Activated CD4-positive, alpha-beta T cell treated with anti-CD3 and anti-CD28 coated beads, Interleukin-2, amount 10 ng/mL, durations not matched to agents 24 days and 14 days (primary cell): ENCODE results near the gene BCCIP. TPM values are rescaled to one million over a fixed set of nuclear protein-coding genes. Genes with fewer than 3 reads are reported as not detected.

Experiments
- DNase-seq: peaks from one replicate; pipeline ENCODE4 v3.0.0; 2022
- H3K27ac Mint-ChIP-seq: one replicate; pipeline ENCODE4 v1.8.0; 2022; ENCODE audit warnings: mild to moderate bottlenecking, mixed read lengths
- H3K27me3 Mint-ChIP-seq: one replicate; pipeline ENCODE4 v1.8.0; 2022; ENCODE audit warnings: mixed read lengths
- H3K36me3 Mint-ChIP-seq: one replicate; pipeline ENCODE4 v1.8.0; 2022; ENCODE audit warnings: low read depth, mild to moderate bottlenecking, mixed read lengths
- H3K4me1 Mint-ChIP-seq: one replicate; pipeline ENCODE4 v1.8.0; 2021; ENCODE audit warnings: mixed read lengths
- H3K4me3 Mint-ChIP-seq: one replicate; pipeline ENCODE4 v1.8.0; 2022; ENCODE audit warnings: mild to moderate bottlenecking, moderate library complexity, mixed read lengths
- H3K9me3 Mint-ChIP-seq: one replicate; pipeline ENCODE4 v1.8.0; 2021; ENCODE audit warnings: mixed read lengths
- intact Hi-C: fragments of 100-400 bp; cut with micrococcal nuclease; formaldehyde crosslinking; loops from one replicate; pipeline ENCODE4 v1.15.1; 2023
- total RNA-seq: library from RNA; stranded (reverse); gene quantifications from 2 replicates; pipeline ENCODE4 v1.2.3, GENCODE V29; 2022

BCCIP gene
- total RNA-seq, 1 donor from 2014 or later, result 143 TPM

- Mint-ChIP-seq H3K27me3 (no peaks in the 10 kb centered on the region), H3K4me3 (no peak overlapping the region), H3K27ac (no peak overlapping the region)
These were observed 35.0 kb upstream of the BCCIP start for GRCh38 chr10:125788156-125789034.

DNA sequence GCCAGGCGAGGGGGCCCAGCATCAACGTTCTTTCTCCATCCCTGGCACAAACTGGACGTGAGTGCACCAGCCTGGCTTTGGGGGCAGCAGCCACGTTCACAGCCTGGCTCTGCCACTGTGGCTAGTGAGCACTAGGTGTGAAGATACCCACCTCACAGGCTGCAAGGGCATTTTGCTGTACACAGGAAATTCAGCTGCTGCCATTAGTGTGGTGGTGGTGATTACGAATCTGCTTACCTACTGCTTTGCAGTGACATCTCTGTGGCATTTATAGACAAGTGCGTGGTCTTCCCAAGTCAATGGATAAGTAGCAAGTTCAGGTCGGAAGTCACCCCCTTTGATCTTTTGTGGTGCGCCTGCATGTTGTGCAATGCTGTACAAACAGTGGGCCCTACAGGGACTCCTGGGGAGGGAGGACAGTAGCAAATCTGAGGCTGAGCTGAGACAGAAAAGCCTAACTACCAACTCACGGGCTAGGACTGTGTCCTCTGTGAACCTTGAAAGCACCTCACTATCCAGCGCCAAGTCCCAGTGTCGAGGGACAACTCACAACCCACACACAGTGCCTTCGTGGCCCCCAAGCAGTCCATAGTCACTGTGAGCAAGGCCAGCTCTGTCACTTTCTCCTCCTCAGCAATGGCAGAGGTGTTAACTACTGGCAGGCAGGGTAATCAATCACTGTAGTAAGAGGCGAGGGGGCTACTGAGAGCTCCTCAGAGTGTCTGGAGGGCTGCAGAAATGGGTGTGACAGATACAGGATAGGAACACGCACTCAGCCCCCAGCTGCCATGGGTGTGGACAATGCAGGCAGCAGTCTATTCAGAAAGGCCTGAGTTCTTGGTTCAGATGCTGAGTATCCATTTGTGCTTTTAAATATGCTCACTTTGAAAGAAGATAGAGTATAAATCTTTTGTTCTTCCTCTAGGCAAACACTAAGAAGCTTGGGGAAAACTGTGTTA lies 30.7 kb upstream of the BCCIP start:
- H3K27ac Mint-ChIP-seq, result no peak overlapping the region
- no peaks in the 10 kb centered on the region for H3K9me3 Mint-ChIP-seq
- peaks cover 11% of the 10 kb centered on the region for H3K4me1 Mint-ChIP-seq
- intact Hi-C loops, result no loop called here
- H3K4me3 Mint-ChIP-seq, result no peak overlapping the region
- no peak for DNase-seq
- peaks cover 28% of the 10 kb centered on the region for H3K36me3 Mint-ChIP-seq
- H3K27me3 Mint-ChIP-seq, result no peaks in the 10 kb centered on the region

More at GRCh38 chr10:125788156-125789034, 35.0 kb upstream of the BCCIP start:
- no peak for DNase-seq
- peaks cover 19% of the 10 kb centered on the region for H3K36me3 Mint-ChIP-seq
- H3K4me1 Mint-ChIP-seq, result peaks cover 11% of the 10 kb centered on the region
- H3K9me3 Mint-ChIP-seq, result no peaks in the 10 kb centered on the region
- intact Hi-C loops, result no loop called here

- no peak for DNase-seq
- Mint-ChIP-seq H3K27ac (no peak overlapping the region), H3K4me1 (no peaks in the 10 kb centered on the region), H3K9me3 (no peaks in the 10 kb centered on the region), H3K36me3 (peaks cover 23% of the 10 kb centered on the region), H3K27me3 (no peaks in the 10 kb centered on the region), H3K4me3 (no peak overlapping the region)
- intact Hi-C loops, result no loop called here
These were observed 28.2 kb upstream of the BCCIP start for GRCh38 chr10:125795128-125795527.

- Mint-ChIP-seq H3K27ac (no peak overlapping the region), H3K36me3 (peaks cover 23% of the 10 kb centered on the region), H3K4me3 (no peak overlapping the region), H3K9me3 (no peaks in the 10 kb centered on the region), H3K27me3 (no peaks in the 10 kb centered on the region), H3K4me1 (no peaks in the 10 kb centered on the region)
- DNase-seq, result no peak
- intact Hi-C loops, result no loop called here
These were observed 27.6 kb upstream of the BCCIP start for GRCh38 chr10:125795637-125796190.

DNA sequence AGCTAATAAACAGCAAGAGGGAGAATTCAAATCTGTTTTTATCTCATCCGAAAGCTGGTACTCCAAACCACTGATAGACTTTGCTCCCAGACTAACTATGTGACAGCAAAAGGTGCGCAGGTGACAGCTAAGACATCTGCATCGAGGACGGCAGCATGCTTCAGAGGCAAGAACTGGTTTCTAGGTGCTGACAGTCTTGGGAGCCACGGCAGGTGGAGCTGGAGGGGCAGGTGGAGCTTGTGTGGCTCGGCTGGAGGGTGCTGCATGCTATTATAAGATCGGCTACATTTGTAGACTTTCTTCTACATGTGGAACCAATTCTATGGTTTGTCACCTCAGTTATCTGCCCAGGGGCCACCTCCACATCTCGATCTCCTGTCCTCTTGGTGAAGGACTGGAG lies 25.9 kb upstream of the BCCIP start:
- Mint-ChIP-seq H3K27ac (no peak overlapping the region), H3K4me1 (no peaks in the 10 kb centered on the region)
- intact Hi-C loops, result no loop called here

DNA sequence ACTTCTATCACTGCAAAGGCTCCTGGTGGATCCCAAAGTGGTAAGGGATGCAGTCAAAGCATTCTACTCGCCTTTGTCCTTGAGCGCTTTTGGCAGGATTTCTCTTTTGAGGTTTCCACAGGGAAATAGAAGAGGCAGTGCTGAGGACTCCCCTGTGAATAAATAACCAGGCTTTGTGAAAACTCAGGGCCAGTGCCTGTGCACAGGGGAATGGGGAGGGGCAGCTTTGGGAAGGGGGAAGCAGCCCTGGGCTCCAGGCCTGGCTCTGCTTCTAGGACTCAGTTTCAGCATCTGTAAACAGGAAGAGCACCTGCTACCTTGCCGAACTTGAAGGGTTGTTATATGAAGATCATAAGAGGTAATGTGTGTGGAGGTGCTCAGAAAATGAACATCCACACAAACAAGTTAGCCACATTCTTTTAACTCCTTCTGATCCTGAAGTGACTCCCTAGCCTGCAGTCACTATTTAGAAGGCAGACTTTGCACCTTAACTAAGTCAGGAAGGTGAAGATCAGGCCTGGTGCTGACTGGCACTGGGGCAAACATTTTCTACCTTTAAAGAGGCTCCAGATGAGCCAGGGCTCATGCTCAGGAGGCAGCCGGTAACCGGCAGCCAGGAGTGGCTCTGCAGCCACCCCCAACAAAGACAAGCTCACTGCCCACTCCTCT lies 25.2 kb upstream of the BCCIP start:
- H3K27me3 Mint-ChIP-seq, result no peaks in the 10 kb centered on the region
- no peak overlapping the region for H3K4me3 Mint-ChIP-seq
- peaks cover 16% of the 10 kb centered on the region for H3K36me3 Mint-ChIP-seq
- DNase-seq, result no peak
- H3K4me1 Mint-ChIP-seq, result no peaks in the 10 kb centered on the region
- no peak overlapping the region for H3K27ac Mint-ChIP-seq
- intact Hi-C loops, result no loop called here
- no peaks in the 10 kb centered on the region for H3K9me3 Mint-ChIP-seq

More for the DNA sequence above, 25.9 kb upstream of the BCCIP start:
- Mint-ChIP-seq H3K4me3 (no peak overlapping the region), H3K27me3 (no peaks in the 10 kb centered on the region), H3K36me3 (peaks cover 17% of the 10 kb centered on the region), H3K9me3 (no peaks in the 10 kb centered on the region)
- DNase-seq, result no peak

GRCh38 chr10:125799451-125800182 lies 23.7 kb upstream of the BCCIP start:
- no peaks in the 10 kb centered on the region for H3K9me3 Mint-ChIP-seq
- no peak overlapping the region for H3K27ac Mint-ChIP-seq
- no peaks in the 10 kb centered on the region for H3K4me1 Mint-ChIP-seq
- intact Hi-C loops, result no loop called here
- no peaks in the 10 kb centered on the region for H3K27me3 Mint-ChIP-seq
- peaks cover 12% of the 10 kb centered on the region for H3K36me3 Mint-ChIP-seq
- no peak overlapping the region for H3K4me3 Mint-ChIP-seq
- no peak for DNase-seq

DNA sequence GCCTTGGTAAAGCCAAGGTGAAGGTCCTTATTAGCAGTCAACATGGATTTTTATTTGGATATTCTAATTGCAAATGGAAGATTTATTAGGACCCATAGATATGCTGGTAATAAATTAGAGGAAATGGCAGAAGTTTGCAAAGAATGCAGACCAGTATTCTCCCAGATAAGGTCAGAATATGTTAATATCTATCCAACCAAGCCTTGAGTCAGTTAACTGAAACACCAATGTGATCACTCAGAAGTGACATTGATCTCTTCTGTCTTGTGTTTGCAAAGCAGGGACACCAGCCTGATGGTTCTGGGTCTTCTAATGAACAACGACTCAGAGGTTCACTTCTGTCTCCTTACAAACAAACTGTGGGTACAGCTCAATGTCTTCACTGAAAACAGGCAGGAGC lies 21.8 kb upstream of the BCCIP start:
- DNase-seq, result no peak
- Mint-ChIP-seq H3K36me3 (peaks cover 11% of the 10 kb centered on the region), H3K27me3 (no peaks in the 10 kb centered on the region), H3K9me3 (no peaks in the 10 kb centered on the region), H3K4me3 (no peak overlapping the region), H3K4me1 (no peaks in the 10 kb centered on the region), H3K27ac (no peak overlapping the region)
- intact Hi-C loops, result no loop called here

DNA sequence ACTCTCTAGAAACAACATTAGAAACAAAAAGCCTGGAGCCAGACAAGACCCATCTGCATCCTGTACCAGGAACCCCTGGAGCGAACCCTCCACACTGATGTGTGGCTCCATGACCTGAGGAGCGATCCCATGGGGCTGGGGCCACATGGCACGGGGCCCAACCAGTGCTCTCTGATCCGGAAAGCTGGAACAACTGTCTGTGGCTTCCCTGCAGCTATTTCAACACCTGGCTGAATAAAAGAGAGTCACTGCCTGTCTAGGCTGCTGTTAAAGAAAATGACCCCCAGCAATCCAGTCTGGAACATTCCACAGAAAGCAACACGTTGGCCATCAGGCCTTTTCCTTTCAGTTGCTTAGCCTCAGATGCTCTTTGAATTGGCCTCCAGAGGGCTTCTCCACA lies 21.2 kb upstream of the BCCIP start:
- Mint-ChIP-seq H3K27ac (no peak overlapping the region), H3K4me3 (no peak overlapping the region), H3K9me3 (no peaks in the 10 kb centered on the region), H3K4me1 (no peaks in the 10 kb centered on the region), H3K27me3 (no peaks in the 10 kb centered on the region), H3K36me3 (peaks cover 17% of the 10 kb centered on the region)
- intact Hi-C loops, result no loop called here
- no peak for DNase-seq

DNA sequence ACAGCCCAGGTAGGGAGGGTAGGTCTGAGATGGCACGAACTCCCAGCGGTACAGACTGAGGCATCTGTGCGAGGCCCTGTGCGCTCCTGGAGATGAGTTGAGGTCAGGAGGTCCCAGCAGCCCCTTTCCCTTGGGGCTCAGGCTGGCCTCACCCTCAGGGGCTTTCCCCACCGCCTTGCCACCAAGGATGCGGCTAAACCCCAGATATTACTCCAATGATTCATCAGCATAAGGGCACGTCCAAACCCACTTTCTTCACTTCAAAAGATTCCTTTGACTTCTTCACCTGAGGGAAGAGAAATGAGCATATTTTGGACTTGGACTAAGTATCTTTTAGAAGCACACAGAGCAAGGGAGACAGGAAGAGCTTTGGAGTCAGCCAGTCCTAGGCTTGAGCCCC lies 20.6 kb upstream of the BCCIP start:
- Mint-ChIP-seq H3K27ac (no peak overlapping the region), H3K4me1 (peaks cover 2% of the 10 kb centered on the region), H3K27me3 (no peaks in the 10 kb centered on the region), H3K4me3 (no peak overlapping the region), H3K9me3 (no peaks in the 10 kb centered on the region), H3K36me3 (peaks cover 23% of the 10 kb centered on the region)
- intact Hi-C loops, result no loop called here
- DNase-seq, result no peak

DNA sequence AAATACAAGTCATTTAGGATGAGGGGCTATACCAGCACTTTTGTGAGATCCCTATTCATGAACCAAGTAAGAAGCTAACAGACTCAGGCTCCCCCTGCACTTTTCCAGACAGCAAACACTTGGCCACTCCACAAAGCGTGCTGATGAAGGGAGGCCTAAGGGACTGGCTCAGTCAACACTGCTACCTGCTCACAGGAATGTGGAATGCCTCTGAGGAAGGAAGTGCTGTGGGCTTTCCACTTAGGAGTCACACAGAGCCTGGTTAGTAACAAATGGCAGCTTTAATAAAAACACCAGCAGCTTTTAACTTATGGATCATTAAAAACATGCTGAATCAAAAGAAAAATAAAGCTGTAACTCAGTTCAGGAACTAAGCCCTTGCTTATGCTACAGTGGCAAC lies 15.3 kb upstream of the BCCIP start:
- Mint-ChIP-seq H3K9me3 (peaks cover 3% of the 10 kb centered on the region), H3K36me3 (peaks cover 35% of the 10 kb centered on the region), H3K27ac (no peak overlapping the region), H3K4me1 (peaks cover 3% of the 10 kb centered on the region), H3K27me3 (no peaks in the 10 kb centered on the region), H3K4me3 (no peak overlapping the region)
- intact Hi-C loops, result no loop called here
- no peak for DNase-seq

DNA sequence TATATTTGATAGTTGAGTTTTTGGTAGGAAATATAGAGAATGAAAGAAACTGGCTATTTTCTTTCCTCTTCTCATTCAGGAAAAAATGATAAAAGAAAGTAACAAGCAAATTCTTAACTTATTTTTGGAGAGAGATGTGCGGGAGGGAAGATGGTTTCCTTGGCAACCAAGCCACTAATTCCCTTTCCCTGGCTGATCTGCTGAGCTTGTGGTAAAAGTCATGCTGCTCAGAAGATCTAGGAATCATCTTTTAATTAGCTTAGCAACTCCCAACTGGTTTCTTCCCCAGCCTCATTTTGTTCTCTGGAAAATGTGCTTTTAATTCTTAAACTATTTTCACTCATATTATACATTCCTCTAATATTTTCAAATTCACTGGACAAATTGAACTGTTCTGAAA lies 12.1 kb upstream of the BCCIP start:
- intact Hi-C loops, result no loop called here
- Mint-ChIP-seq H3K27me3 (no peaks in the 10 kb centered on the region), H3K9me3 (peaks cover 3% of the 10 kb centered on the region), H3K4me3 (no peak overlapping the region), H3K36me3 (peaks cover 57% of the 10 kb centered on the region), H3K4me1 (peaks cover 3% of the 10 kb centered on the region), H3K27ac (no peak overlapping the region)
- DNase-seq, result no peak

GRCh38 chr10:125812128-125812750 lies 11.1 kb upstream of the BCCIP start:
- H3K4me1 Mint-ChIP-seq, result peaks cover 4% of the 10 kb centered on the region
- H3K9me3 Mint-ChIP-seq, result peaks cover 3% of the 10 kb centered on the region
- no peak for DNase-seq
- no peak overlapping the region for H3K27ac Mint-ChIP-seq
- no peak overlapping the region for H3K4me3 Mint-ChIP-seq
- no peaks in the 10 kb centered on the region for H3K27me3 Mint-ChIP-seq
- intact Hi-C loops, result no loop called here
- peaks cover 48% of the 10 kb centered on the region for H3K36me3 Mint-ChIP-seq
